Nephron (organoid): ENCODE data around the gene BACH2.

Source experiments
- H3K27ac Mint-ChIP-seq, 3 experiments: 2 replicates each; pipeline ENCODE4 v1.8.0; 2020; ENCODE audit warnings: mixed read lengths in 3 of 3, mild to moderate bottlenecking in 2 of 3, moderate library complexity in 1 of 3
- H3K27me3 Mint-ChIP-seq: 2 replicates; pipeline ENCODE4 v1.8.0; 2021; ENCODE audit warnings: low read depth, mild to moderate bottlenecking, moderate library complexity, mixed read lengths
- H3K36me3 Mint-ChIP-seq: 2 replicates; pipeline ENCODE4 v1.8.0; 2020; ENCODE audit warnings: low read depth, mixed read lengths
- H3K4me1 Mint-ChIP-seq: 2 replicates; pipeline ENCODE4 v1.8.0; 2020; ENCODE audit warnings: mixed read lengths
- H3K4me3 Mint-ChIP-seq, 3 experiments: 2 replicates each; pipeline ENCODE4 v1.8.0; 2020; ENCODE audit warnings: mild to moderate bottlenecking in 3 of 3, mixed read lengths in 3 of 3, moderate library complexity in 2 of 3
- H3K9me3 Mint-ChIP-seq: 2 replicates; pipeline ENCODE4 v1.8.0; 2020; ENCODE audit warnings: mixed read lengths
- TF ChIP-seq, protein P1 (sequence below), 3 experiments: fragments of 200-600 bp; sonication (generic); IDR thresholded peaks; one replicate each; pipeline ENCODE4 v1.5.0; 2021; ENCODE audit warnings: antibody characterized with exemption in 3 of 3; ENCODE audit not compliant: unreplicated experiment in 3 of 3

The BACH2 gene

DNA sequence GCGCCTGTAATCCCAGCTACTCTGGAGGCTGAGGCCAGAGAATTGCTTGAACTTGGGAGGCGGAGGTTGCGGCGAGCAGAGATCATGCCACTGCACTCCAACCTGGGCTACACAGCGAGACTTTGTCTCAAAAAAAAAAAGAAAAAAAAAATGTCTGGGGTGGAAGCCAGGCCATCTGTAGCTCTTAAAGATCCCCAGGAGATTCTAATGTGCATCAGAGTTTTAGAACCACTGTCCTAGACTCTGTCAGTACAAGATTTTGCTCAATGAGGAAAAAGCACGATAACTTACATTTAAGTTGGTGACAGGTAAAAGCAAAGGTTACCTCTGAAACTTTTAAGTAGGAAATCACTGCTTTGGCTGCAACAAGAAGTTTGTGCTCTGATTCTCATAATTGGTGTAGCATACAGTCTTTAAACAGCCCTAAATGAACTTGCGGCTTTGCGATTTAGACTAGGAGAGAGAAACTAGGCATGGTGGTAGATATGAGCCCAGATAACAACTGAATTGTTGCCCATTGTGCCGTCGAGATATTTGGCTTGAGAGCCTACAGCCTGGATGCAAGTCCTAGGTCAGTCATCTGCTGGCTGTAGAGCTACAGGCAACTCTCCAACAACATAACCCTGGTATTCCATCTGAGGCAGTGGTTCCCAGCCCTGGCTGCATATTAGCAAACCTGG lies 67.2 kb downstream of the BACH2 start:
- H3K27ac Mint-ChIP-seq, result peak overlapping the region in 2 of 3 experiments; percentile 17 to 44
- no peaks in the 10 kb centered on the region for H3K36me3 Mint-ChIP-seq
- H3K9me3 Mint-ChIP-seq, result no peaks in the 10 kb centered on the region
- H3K4me3 Mint-ChIP-seq, result no peak overlapping the region
- H3K27me3 Mint-ChIP-seq, result no peaks in the 10 kb centered on the region
- TF ChIP-seq, protein P1, sequence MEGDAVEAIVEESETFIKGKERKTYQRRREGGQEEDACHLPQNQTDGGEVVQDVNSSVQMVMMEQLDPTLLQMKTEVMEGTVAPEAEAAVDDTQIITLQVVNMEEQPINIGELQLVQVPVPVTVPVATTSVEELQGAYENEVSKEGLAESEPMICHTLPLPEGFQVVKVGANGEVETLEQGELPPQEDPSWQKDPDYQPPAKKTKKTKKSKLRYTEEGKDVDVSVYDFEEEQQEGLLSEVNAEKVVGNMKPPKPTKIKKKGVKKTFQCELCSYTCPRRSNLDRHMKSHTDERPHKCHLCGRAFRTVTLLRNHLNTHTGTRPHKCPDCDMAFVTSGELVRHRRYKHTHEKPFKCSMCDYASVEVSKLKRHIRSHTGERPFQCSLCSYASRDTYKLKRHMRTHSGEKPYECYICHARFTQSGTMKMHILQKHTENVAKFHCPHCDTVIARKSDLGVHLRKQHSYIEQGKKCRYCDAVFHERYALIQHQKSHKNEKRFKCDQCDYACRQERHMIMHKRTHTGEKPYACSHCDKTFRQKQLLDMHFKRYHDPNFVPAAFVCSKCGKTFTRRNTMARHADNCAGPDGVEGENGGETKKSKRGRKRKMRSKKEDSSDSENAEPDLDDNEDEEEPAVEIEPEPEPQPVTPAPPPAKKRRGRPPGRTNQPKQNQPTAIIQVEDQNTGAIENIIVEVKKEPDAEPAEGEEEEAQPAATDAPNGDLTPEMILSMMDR (IDR thresholded peaks at IDR 0.05; ENCODE audit: unreplicated experiment in 3 of 3), result no peak
- H3K4me1 Mint-ChIP-seq, result peaks cover 57% of the 10 kb centered on the region

DNA sequence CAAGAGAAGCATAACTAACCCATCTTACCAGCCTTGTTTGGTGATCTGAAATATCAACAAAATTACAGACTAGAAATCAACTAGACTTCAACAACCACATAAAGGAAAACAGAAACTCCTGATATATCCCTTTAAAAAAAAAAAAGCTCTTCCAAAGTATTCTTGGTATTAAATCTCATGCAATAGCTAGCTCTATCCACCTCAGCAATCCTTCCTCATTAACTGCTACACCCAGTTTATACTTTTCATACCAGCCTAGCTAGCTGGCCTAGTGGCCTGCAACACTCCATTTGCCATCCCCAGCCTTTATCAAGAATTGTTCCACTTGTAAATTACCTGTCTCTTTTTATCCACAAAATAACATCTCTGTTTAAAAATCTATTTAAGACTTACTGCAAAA lies 69.0 kb downstream of the BACH2 start:
- Mint-ChIP-seq H3K4me3 (peak overlapping the region in 1 of 3 experiments; percentile 15), H3K27ac (peak overlapping the region; percentile 51 to 74 (median 52)), H3K9me3 (no peaks in the 10 kb centered on the region), H3K27me3 (no peaks in the 10 kb centered on the region), H3K36me3 (peaks cover 3% of the 10 kb centered on the region), H3K4me1 (peaks cover 58% of the 10 kb centered on the region)
- TF ChIP-seq, protein P1 (IDR thresholded peaks at IDR 0.05; ENCODE audit: unreplicated experiment in 3 of 3), result no peak

DNA sequence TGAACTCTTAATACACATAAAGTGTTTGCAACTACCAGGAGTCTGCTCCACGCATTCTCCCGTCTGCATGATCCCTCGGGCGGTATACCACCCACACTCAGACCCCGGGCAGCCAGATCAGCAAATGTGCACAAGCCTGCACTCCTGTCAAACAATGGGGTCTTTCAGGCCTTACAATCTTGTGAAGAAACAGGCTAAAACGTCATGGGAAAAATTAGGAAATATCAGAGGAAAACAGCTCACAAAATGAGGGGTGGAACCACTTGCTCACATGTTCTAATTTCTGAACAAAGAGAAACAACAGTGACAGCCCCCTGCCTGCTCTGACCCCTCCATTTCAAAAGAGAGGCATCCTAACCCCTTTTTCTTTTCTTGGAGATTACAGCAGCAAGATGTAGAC lies 69.4 kb downstream of the BACH2 start:
- TF ChIP-seq, protein P1 (IDR thresholded peaks at IDR 0.05; ENCODE audit: unreplicated experiment in 3 of 3), result no peak
- no peaks in the 10 kb centered on the region for H3K9me3 Mint-ChIP-seq
- H3K4me1 Mint-ChIP-seq, result peaks cover 54% of the 10 kb centered on the region
- peak overlapping the region; percentile 51 to 74 (median 52) for H3K27ac Mint-ChIP-seq
- H3K27me3 Mint-ChIP-seq, result no peaks in the 10 kb centered on the region
- no peak overlapping the region for H3K4me3 Mint-ChIP-seq
- H3K36me3 Mint-ChIP-seq, result peaks cover 3% of the 10 kb centered on the region

DNA sequence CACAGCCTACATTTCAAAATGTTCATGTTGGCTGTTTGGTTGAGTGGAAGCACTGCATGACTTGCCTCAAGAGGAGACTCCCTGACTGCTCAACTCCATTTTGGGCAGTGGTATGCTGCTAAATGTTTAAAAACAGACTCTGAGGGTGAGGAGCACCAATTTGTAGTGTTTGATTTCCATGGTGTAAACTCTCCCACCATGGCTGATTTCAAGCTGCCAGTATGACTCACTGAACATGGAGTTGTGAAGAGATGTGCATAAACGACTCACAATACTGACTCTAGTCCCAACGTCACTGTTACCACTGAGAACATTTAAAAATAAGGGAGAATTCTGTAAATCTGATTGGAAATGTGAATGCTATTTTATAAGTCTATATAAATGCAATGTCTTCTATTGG lies 70.4 kb downstream of the BACH2 start:
- Mint-ChIP-seq H3K4me3 (no peak overlapping the region), H3K9me3 (no peaks in the 10 kb centered on the region), H3K36me3 (peaks cover 3% of the 10 kb centered on the region), H3K27me3 (no peaks in the 10 kb centered on the region), H3K4me1 (peaks cover 50% of the 10 kb centered on the region), H3K27ac (no peak overlapping the region)
- TF ChIP-seq, protein P1 (IDR thresholded peaks at IDR 0.05; ENCODE audit: unreplicated experiment in 3 of 3), result no peak

DNA sequence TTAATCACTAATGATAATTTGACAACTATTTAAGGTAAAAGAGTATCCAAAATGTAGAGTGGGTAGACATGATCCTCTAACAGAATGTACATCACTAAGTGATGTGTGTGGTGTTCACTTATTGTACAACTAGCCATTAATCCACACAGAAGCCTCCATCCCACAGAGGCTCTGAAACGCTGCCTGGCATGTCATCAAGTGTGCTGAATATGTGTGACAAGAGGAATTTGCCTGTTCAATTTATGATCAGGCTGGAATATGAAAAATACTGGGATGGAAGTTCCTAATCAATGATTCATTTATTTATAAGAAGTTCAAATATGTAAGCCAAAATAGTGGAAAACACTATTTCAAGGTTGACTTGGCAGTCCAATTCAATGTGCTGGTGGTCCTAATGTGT lies 72.4 kb downstream of the BACH2 start:
- TF ChIP-seq, protein P1 (IDR thresholded peaks at IDR 0.05; ENCODE audit: unreplicated experiment in 3 of 3), result no peak
- H3K9me3 Mint-ChIP-seq, result no peaks in the 10 kb centered on the region
- H3K27me3 Mint-ChIP-seq, result no peaks in the 10 kb centered on the region
- peaks cover 3% of the 10 kb centered on the region for H3K36me3 Mint-ChIP-seq
- H3K4me3 Mint-ChIP-seq, result no peak overlapping the region
- H3K4me1 Mint-ChIP-seq, result peaks cover 32% of the 10 kb centered on the region
- H3K27ac Mint-ChIP-seq, result peak overlapping the region in 1 of 3 experiments; percentile 30

DNA sequence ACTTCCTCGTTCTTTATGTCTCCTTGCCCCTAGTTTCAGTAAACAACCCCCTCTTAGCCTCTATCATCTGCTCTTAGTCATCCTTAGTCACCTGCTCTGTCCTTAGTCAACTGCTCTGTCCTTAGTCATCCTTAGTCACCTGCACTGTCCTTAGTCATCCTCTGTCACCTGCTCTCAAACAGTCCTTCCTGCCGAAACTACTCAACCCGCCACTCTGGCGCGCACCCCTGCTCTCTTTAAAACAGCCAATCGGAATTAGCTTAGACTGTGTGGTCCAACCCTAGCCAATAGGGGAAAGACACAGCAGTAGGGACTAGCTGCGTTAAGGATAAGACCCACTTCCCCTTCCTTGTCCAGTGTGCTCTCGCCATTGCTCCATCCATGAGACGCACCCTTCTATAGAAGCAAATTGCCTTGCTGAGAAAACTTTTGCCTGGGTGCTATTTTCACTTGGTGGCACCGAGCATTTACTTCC lies 73.9 kb downstream of the BACH2 start:
- H3K4me3 Mint-ChIP-seq, result no peak overlapping the region
- H3K27ac Mint-ChIP-seq, result no peak overlapping the region
- H3K4me1 Mint-ChIP-seq, result peaks cover 27% of the 10 kb centered on the region
- no peaks in the 10 kb centered on the region for H3K9me3 Mint-ChIP-seq
- TF ChIP-seq, protein P1 (IDR thresholded peaks at IDR 0.05; ENCODE audit: unreplicated experiment in 3 of 3), result no peak
- H3K36me3 Mint-ChIP-seq, result peaks cover 3% of the 10 kb centered on the region
- H3K27me3 Mint-ChIP-seq, result no peaks in the 10 kb centered on the region
